Suprapubic skin (tissue), 4 donors: Measurements from ENCODE around the gene GJB3.

ENCODE experiments used
- EP300 ChIP-seq: sonication (generic); formaldehyde crosslinking; IDR thresholded peaks from one replicate; pipeline ENCODE4 v1.6.1; 2017; ENCODE audit warnings: antibody characterized with exemption
- POLR2AphosphoS5 ChIP-seq, 3 donors: sonication (generic); formaldehyde crosslinking; IDR thresholded peaks; one replicate each; pipeline ENCODE4 v1.6.1; 2017; ENCODE audit warnings: antibody characterized with exemption in 3 of 3
- TF ChIP-seq, protein P1 (sequence below), 2 donors: fragments of 200-600 bp in 1 of 2; fragments of 450-650 bp in 1 of 2; sonication (generic) in 1 of 2; IDR thresholded peaks; one replicate each; pipeline ENCODE4 v1.5.1; 2016 to 2019; ENCODE audit warnings: antibody characterized with exemption in 2 of 2, mild to moderate bottlenecking in 1 of 2, moderate library complexity in 1 of 2

DNA sequence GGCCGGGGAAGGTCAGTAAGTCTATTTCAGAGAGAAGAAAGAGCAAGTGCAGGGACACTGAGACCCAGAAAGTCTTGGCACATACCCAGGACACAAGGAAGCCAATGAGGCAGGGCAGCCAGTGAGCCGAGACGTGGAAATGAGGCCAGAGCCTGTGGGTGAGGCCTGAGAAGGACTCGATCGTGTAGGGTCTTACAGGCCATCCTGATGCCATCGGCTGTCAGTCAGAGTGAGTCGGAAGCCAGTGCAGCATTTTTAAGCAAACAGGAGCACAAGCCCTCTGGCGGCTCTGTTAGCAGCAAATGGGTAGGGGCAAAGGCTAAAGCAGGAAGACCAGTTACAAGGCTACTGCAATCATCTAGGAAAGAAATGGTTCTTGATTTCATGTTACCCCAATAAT is 6.1 kb upstream of the GJB3 start:
- TF ChIP-seq, protein P1, sequence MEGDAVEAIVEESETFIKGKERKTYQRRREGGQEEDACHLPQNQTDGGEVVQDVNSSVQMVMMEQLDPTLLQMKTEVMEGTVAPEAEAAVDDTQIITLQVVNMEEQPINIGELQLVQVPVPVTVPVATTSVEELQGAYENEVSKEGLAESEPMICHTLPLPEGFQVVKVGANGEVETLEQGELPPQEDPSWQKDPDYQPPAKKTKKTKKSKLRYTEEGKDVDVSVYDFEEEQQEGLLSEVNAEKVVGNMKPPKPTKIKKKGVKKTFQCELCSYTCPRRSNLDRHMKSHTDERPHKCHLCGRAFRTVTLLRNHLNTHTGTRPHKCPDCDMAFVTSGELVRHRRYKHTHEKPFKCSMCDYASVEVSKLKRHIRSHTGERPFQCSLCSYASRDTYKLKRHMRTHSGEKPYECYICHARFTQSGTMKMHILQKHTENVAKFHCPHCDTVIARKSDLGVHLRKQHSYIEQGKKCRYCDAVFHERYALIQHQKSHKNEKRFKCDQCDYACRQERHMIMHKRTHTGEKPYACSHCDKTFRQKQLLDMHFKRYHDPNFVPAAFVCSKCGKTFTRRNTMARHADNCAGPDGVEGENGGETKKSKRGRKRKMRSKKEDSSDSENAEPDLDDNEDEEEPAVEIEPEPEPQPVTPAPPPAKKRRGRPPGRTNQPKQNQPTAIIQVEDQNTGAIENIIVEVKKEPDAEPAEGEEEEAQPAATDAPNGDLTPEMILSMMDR (IDR thresholded peaks at IDR 0.05): no peak
- no peak for TF ChIP-seq EP300
- TF ChIP-seq POLR2AphosphoS5 (IDR thresholded peaks at IDR 0.05): no peak
